AG08395 (cell line): ENCODE data around the gene AGAP1.
"Not testable (repeated sequence)": the region's sequence is repeated elsewhere in the genome, so short reads cannot be mapped to it uniquely, and the experiment has no call there.

Experiments
- DNase-seq: peaks from one replicate; pipeline ENCODE4 v3.0.0; 2012; ENCODE audit warnings: mixed read lengths, low spot score

The AGAP1 gene

GRCh38 chr2:235592430-235592829, 98.6 kb downstream of the AGAP1 start:
- DNase-seq: no peak

GRCh38 chr2:235592836-235593235, 99.0 kb downstream of the AGAP1 start:
- DNase-seq: no peak

GRCh38 chr2:235594041-235594440, 100.2 kb downstream of the AGAP1 start:
- DNase-seq: peak; percentile 62

- no peak for DNase-seq
Observed at GRCh38 chr2:235594964-235595363, 101.1 kb downstream of the AGAP1 start.

GRCh38 chr2:235595422-235596010, 101.7 kb downstream of the AGAP1 start:
- DNase-seq: peak; percentile 76

- DNase-seq: no peak
Observed at GRCh38 chr2:235596272-235596671, 102.4 kb downstream of the AGAP1 start.

GRCh38 chr2:235597081-235597615, 103.3 kb downstream of the AGAP1 start:
- DNase-seq: no peak

GRCh38 chr2:235598026-235598425, 104.2 kb downstream of the AGAP1 start:
- DNase-seq: no peak

- no peak for DNase-seq
Observed at GRCh38 chr2:235598532-235599531, 105.0 kb downstream of the AGAP1 start.

- DNase-seq: no peak
Observed at GRCh38 chr2:235599596-235600338, 105.9 kb downstream of the AGAP1 start.

GRCh38 chr2:235600406-235600805, 106.6 kb downstream of the AGAP1 start:
- DNase-seq: no peak

GRCh38 chr2:235600926-235601325, 107.1 kb downstream of the AGAP1 start:
- DNase-seq: no peak

GRCh38 chr2:235601960-235602704, 108.3 kb downstream of the AGAP1 start:
- DNase-seq: no peak

GRCh38 chr2:235602971-235603370, 109.1 kb downstream of the AGAP1 start:
- not testable (repeated sequence) for DNase-seq

GRCh38 chr2:235603659-235604058, 109.8 kb downstream of the AGAP1 start:
- no peak for DNase-seq

GRCh38 chr2:235605312-235606003, 111.6 kb downstream of the AGAP1 start:
- DNase-seq: peak; percentile 97

GRCh38 chr2:235606004-235606715, 112.3 kb downstream of the AGAP1 start:
- peak; percentile 74 for DNase-seq

GRCh38 chr2:235607546-235608199, 113.8 kb downstream of the AGAP1 start:
- DNase-seq: no peak

- DNase-seq: no peak
Observed at GRCh38 chr2:235608200-235608887, 114.5 kb downstream of the AGAP1 start.
